Tibial artery (tissue), 4 donors: ENCODE data around the gene LGR6.

ENCODE experiments used
- DNase-seq, 2 donors: peaks; one replicate each; pipeline ENCODE4 v3.0.0-alpha.2; 2019
- H3K27ac ChIP-seq, 2 donors: fragments of 200-600 bp; sonication (generic) in 1 of 2; 1 replicate in 1 of 2; 2 replicates in 1 of 2; pipeline ENCODE4 v1.5.1; 2018 to 2019; ENCODE audit warnings: mild to moderate bottlenecking in 1 of 2
- H3K27me3 ChIP-seq, 2 donors: fragments of 200-600 bp; sonication (generic) in 1 of 2; one replicate each; pipeline versions ENCODE4 v1.5.1 to v1.6.0; 2016 to 2019
- H3K36me3 ChIP-seq, 3 donors: fragments of 200-600 bp; sonication (generic) in 2 of 3; one replicate each; pipeline ENCODE4 v1.5.1; 2016 to 2019; ENCODE audit warnings: mild to moderate bottlenecking in 2 of 3
- H3K4me1 ChIP-seq, 4 donors: fragments of 200-600 bp; sonication (generic) in 2 of 4; 1 replicate in 3 of 4; 2 replicates in 1 of 4; pipeline ENCODE4 v1.5.1; 2016 to 2019
- H3K4me3 ChIP-seq, 2 donors: fragments of 200-600 bp; sonication (generic) in 1 of 2; 1 replicate in 1 of 2; 2 replicates in 1 of 2; pipeline ENCODE4 v1.5.1; 2018 to 2019; ENCODE audit warnings: mild to moderate bottlenecking in 2 of 2
- H3K9me3 ChIP-seq, 3 donors: fragments of 200-600 bp; sonication (generic) in 1 of 3; one replicate each; pipeline ENCODE4 v1.5.1; 2016 to 2019
- CTCF ChIP-seq, 2 experiments: fragments of 200-600 bp in 1 of 2; fragments of 450-650 bp in 1 of 2; IDR thresholded peaks; one replicate each; pipeline ENCODE4 v1.5.1; 2017 to 2019; ENCODE audit warnings: antibody characterized with exemption in 2 of 2, mild to moderate bottlenecking in 1 of 2, moderate library complexity in 1 of 2
- intact Hi-C: fragments of 100-400 bp; cut with DNase I; formaldehyde crosslinking; loops from one replicate; pipeline ENCODE4 v1.15.0; 2023; ENCODE audit warnings: low total_unique reads

Gene LGR6

GRCh38 chr1:202152399-202152798 is 41.2 kb upstream of the LGR6 start:
- no peak for DNase-seq
- TF ChIP-seq CTCF (IDR thresholded peaks at IDR 0.05) = no peak
- H3K4me3 ChIP-seq = no peak overlapping the region
- H3K9me3 ChIP-seq = no peaks in the 10 kb centered on the region
- no peak overlapping the region for H3K27ac ChIP-seq
- peaks cover 0 to 11% (median 2%) of the 10 kb centered on the region in 4 donors for H3K4me1 ChIP-seq
- no peaks in the 10 kb centered on the region for H3K36me3 ChIP-seq
- H3K27me3 ChIP-seq = peaks cover 0 to 11% of the 10 kb centered on the region in 2 donors
- intact Hi-C loops = no loop called here

GRCh38 chr1:202153284-202153683 is 40.3 kb upstream of the LGR6 start:
- intact Hi-C loops = no loop called here
- H3K4me1 ChIP-seq = peaks cover 0 to 11% (median 2%) of the 10 kb centered on the region in 4 donors
- H3K9me3 ChIP-seq = no peaks in the 10 kb centered on the region
- TF ChIP-seq CTCF (IDR thresholded peaks at IDR 0.05) = no peak
- no peak for DNase-seq
- peaks cover 0 to 11% of the 10 kb centered on the region in 2 donors for H3K27me3 ChIP-seq
- no peak overlapping the region for H3K4me3 ChIP-seq
- no peaks in the 10 kb centered on the region for H3K36me3 ChIP-seq
- no peak overlapping the region for H3K27ac ChIP-seq

GRCh38 chr1:202154148-202154765 is 39.3 kb upstream of the LGR6 start:
- no peak for TF ChIP-seq CTCF (IDR thresholded peaks at IDR 0.05)
- Histone ChIP-seq H3K27me3 (peaks cover 0 to 11% of the 10 kb centered on the region in 2 donors), H3K4me1 (peaks cover 0 to 11% (median 2%) of the 10 kb centered on the region in 4 donors), H3K4me3 (no peak overlapping the region), H3K9me3 (no peaks in the 10 kb centered on the region), H3K36me3 (no peaks in the 10 kb centered on the region), H3K27ac (no peak overlapping the region)
- intact Hi-C loops = no loop called here
- DNase-seq = no peak

- Histone ChIP-seq H3K4me3 (no peak overlapping the region), H3K27ac (no peak overlapping the region), H3K36me3 (no peaks in the 10 kb centered on the region), H3K4me1 (peaks cover 0 to 11% (median 2%) of the 10 kb centered on the region in 4 donors), H3K27me3 (peaks cover 0 to 11% of the 10 kb centered on the region in 2 donors), H3K9me3 (no peaks in the 10 kb centered on the region)
- intact Hi-C loops = no loop called here
- no peak for DNase-seq
- TF ChIP-seq CTCF (IDR thresholded peaks at IDR 0.05) = no peak
These were observed 38.7 kb upstream of the LGR6 start for GRCh38 chr1:202154766-202155477.

- Histone ChIP-seq H3K9me3 (no peaks in the 10 kb centered on the region), H3K27ac (no peak overlapping the region), H3K4me1 (peaks cover 0 to 11% (median 2%) of the 10 kb centered on the region in 4 donors), H3K4me3 (no peak overlapping the region), H3K36me3 (no peaks in the 10 kb centered on the region), H3K27me3 (peaks cover 0 to 11% of the 10 kb centered on the region in 2 donors)
- intact Hi-C loops = no loop called here
- TF ChIP-seq CTCF (IDR thresholded peaks at IDR 0.05) = no peak
- no peak for DNase-seq
These were observed 38.0 kb upstream of the LGR6 start for GRCh38 chr1:202155478-202156021.
